NCI-H510A treated with DMSO at 0.1 percent for 48 hours (cell line): ENCODE results near the gene TMEM209.
"Not testable (repeated sequence)": the region's sequence is repeated elsewhere in the genome, so short reads cannot be mapped to it uniquely, and the experiment has no call there.

ENCODE experiments used
- DNase-seq: peaks from one replicate; lab custom pipeline; 2025; lab: John Stamatoyannopoulos, UW

Gene TMEM209

DNA sequence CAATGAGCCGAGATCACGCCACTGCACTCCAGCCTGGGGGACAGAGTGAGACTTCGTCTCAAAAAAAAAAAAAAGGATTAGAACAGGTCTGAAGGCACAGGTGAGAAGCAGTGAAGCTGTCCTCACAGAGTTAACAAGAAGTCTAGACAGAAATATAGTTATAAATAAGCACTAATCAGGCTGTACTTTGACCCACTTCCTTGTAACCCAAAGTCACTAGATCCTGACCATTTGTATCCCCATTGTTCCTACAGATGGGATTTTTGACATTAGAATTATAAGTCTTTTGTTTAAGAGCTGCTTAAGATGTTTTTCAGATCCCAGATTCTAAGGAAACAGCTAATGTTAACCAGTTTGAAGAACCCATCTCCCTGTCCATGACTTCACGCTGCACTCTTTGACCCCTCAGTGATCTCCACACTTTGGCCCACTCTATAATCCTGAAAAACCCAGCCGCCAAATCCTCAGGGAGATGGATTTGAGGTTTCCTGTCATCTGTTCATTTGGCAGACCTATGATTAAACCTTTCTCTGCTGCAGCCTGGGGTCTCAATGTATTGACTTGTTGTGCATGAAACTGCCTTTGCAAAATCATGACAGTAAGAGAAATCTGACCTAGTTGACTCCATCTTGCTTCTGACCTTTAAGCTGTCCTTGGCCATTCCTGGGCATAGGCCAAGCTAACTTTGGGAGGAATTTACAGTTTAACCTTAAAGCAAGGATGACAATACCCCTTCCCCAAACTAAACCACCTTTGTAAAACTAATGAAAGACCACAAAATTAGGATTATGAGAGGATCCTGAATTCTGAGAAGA lies 13.8 kb upstream of the TMEM209 start:
- no peak for DNase-seq

GRCh38 chr7:130216750-130217149 lies 11.5 kb upstream of the TMEM209 start:
- DNase-seq: no peak

GRCh38 chr7:130216025-130216424 lies 10.8 kb upstream of the TMEM209 start:
- DNase-seq: no peak

- DNase-seq: no peak
These were observed 8.6 kb upstream of the TMEM209 start for GRCh38 chr7:130213828-130214227.

DNA sequence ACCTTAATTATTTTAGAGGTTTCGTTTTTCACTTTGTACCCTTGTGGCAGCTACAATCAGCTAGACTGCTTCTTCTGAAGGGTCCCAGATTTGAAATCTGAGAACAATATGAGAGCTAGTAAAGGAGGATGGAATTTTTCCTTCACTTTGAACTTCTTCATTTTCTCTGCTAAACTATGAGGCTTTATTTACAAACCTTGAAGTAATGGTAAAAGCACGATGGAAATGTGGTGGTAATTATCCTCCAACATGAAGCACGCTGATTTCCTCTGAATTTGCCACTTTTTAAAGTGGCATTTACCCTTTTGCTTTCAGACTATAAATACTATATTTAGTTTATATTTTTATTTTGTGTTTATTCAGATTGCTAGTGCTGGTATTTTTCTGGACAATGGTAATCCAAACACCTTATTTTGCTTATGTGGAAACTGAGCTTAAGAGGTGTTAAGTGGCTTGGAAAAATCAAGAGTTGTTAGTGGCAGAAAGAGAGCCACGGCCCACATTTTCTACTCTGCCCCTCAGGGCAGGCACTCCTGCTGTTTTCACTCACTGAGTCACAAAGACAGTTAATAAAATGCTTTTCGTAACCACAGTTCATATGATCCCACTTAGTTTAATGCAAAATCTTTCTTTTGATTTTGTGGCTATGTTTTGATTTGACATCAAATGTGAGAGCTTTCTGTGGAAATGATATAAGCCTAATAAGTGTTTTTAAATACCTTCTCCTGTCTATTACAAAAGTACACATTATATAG lies 5.2 kb upstream of the TMEM209 start:
- no peak for DNase-seq

DNA sequence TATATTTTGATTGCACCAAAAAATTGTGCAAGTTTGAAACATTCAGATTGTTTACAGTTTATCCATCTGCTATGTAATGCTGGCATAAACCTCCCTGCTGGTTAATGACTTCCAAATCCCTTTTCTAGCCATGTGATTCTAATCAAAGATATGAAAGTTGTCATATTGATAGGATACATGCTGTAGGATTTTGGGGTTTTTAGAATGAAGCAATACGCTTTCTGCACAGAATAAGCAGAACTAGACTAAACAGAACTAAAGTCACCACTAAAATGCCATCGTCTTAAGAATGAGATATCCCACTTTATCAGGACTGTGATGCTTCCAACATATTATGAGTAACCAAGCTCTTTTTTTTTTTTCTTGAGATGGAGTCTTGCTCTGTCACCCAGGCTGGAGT lies 3.3 kb upstream of the TMEM209 start:
- DNase-seq: no peak

- no peak for DNase-seq
These were observed 2.4 kb upstream of the TMEM209 start, which contains the start of gene SSMEM1 for GRCh38 chr7:130207642-130208041. Gene SSMEM1, plus strand, starts transcription at chr7:130207860. Its CDS starts 51 bp downstream, at chr7:130207911.

- DNase-seq: no peak
These were observed 1.8 kb upstream of the TMEM209 start for GRCh38 chr7:130207033-130207432.

- no peak for DNase-seq
These were observed 3.4 kb downstream of the TMEM209 start for GRCh38 chr7:130201796-130202195.

GRCh38 chr7:130197094-130197493 lies 8.1 kb downstream of the TMEM209 start:
- no peak for DNase-seq

- no peak for DNase-seq
These were observed 8.7 kb downstream of the TMEM209 start for GRCh38 chr7:130196476-130196875.

DNA sequence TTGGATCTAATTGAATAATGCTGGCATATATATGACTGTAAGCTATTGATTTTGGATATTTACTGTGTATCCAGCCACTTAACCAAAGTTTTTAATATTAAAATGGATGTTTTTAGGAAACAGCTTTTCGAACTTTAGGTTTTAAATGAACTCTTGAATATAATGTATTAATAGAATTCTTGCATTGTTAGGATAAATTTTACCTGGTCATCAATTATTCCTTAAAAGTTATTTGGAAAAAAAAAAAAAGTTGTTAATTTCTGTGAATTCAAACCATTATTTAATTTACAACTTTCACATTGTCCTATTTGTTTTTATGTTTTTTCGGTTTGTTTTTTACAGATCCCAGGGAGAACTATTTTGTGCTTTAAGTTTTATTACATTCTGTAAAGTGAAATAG lies 9.8 kb downstream of the TMEM209 start:
- no peak for DNase-seq

DNA sequence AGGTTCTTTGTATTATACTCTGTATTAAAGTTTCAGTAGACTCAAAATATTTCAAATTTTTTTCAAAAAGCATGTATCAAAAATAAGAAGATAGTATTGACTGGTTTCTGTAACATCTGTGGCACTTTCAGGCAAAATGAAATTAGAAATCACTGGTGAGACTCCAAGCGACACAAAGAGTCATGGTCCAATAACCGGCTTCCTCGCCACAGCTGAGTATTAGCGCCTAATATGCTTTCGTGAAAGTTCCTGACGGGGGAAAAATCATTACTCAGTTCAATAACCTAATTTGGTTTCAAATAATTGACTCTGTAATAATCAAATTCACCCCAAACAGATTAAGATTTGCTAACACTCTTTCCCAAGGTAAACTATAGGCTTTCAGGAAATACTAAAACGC lies 13.4 kb downstream of the TMEM209 start:
- no peak for DNase-seq

- DNase-seq: no peak
These were observed 15.9 kb downstream of the TMEM209 start for GRCh38 chr7:130189343-130189742.

- no peak for DNase-seq
These were observed 17.8 kb downstream of the TMEM209 start for GRCh38 chr7:130187360-130187759.

GRCh38 chr7:130184349-130184748 lies 20.9 kb downstream of the TMEM209 start:
- not testable (repeated sequence) for DNase-seq

- DNase-seq: no peak
These were observed 22.2 kb downstream of the TMEM209 start for GRCh38 chr7:130182990-130183389.

DNA sequence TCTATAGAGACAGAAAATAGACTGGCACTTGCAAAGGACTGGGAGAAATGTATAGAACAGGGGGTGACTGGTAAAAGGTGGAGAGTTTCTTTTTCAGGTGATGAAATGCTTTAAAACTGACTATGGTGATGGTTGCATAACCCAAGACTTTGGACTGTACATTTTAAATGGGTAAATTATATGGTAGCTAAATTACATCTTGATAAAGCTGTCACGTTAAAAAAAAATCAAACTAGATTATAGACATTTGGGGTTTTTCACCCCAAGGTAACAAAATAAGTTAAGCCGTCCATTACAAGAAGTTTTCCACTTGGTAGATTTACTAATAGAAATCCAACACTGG lies 24.0 kb downstream of the TMEM209 start:
- no peak for DNase-seq

DNA sequence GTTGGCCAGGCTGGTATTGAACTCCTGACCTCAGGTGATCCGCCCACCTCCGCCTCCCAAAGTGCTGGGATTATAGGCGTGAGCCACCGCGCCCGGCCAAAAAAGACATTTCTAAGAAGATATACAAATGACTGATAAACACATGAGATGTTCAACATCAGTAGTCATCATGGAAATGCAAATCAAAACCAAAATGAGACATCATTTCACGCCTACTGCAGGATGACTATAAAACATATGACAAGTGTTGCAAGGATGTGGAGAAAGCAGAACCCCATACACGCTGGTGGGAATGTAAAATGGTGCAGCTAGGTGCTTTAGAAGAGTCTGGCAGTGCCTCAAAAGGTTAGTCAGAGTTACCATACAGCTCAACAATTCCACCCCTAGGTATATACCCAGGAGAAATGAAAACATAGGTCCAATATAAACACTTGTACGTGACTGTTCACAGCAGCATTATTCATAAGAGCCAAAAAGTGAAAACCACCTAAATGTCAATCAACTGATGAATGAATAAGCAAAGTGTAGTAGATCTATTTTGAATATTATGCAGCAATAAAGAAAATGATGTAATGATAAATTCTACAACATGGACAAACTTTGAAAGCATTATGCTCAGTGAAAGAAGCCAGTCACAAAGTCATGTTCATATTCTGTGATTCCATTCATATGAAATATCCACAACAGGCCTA lies 24.5 kb downstream of the TMEM209 start:
- DNase-seq: no peak

GRCh38 chr7:130179631-130180030 lies 25.6 kb downstream of the TMEM209 start:
- DNase-seq: no peak

DNA sequence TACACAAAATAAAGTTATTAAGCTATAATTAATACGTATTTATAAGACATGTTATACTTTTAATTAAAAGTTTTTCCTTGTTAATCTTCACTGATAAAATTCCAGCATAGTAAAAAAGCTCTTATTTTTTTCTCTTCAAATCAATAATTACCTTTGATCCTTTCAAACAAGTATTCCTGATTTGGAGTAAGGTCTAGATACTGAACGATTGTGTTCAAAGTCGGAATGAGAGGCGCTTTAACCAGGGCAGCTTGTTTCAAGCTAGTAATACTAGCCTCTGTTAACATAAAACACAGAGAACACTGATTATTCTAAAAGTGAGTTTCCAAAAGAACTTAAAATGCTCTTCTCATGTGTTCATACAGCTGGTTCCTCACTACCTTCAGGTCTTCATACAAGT lies 27.0 kb downstream of the TMEM209 start:
- no peak for DNase-seq

GRCh38 chr7:130174237-130174959 lies 30.8 kb downstream of the TMEM209 start:
- no peak for DNase-seq
